SW480 (cell line): ENCODE measurements around the gene NARS2.
"Not testable (repeated sequence)": the region's sequence is repeated elsewhere in the genome, so short reads cannot be mapped to it uniquely, and the experiment has no call there.

Experiments
- DNase-seq: peaks from one replicate; pipeline ENCODE4 v3.0.0-alpha.2; 2016; ENCODE audit warnings: low spot score

The NARS2 gene

DNA sequence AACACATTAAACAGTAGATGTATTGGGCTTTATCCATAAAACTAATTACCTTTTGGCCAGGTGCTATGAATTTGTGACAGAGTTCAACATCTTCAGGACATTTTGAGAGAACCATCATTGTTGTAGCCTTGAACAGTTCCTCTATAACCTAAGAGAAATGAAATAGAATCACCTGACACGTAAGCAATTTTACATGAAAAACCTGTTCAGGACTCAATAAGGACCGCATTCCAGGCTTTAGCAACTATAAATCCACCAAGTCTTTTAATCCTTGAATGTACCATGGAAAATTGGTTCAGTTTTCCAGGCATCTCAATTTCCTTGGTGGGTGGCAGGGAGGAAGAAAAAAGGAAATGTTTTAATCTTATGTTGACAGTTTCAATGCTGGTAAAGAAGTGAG is 96.1 kb downstream of the NARS2 start:
- DNase-seq, result no peak

DNA sequence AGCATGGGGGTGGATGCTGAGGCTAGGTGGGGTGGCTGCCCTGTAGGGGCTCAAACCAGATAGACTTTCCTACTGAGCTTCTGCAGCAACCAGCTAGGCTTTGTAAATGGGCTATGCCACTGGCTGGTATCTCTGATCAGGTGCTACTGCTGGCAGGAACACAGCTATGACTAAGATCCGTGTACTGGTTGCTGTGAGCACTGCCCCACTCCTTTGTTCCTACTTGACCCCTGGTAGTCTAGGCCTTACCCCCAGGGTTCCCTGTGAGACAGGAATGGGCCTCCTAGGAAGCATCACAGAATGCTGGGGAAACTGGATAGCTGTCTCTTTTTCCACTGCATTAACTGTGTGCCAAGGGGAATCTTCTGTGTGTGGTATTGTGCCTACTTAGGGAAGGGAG is 98.6 kb downstream of the NARS2 start:
- DNase-seq, result no peak

DNA sequence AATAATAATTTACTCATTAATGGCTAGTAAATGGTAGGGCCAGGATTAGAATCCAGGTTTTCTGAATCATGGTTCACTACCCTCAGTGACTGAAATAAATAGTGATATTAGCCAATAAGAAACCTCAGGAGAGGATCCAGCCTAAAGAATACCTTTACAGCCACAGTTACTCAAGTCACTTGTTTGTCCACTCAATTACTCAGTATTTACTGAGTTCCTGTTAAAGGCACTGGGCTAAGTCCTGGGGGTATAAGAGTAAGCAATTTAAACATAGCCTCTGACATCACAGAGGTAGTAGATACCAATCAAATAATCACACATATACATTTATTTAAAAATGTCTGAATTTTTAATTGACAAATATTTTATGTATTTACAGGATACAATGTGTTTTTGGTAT is 100.2 kb downstream of the NARS2 start:
- DNase-seq, result no peak

GRCh38 chr11:78472905-78473304 is 101.8 kb downstream of the NARS2 start:
- no peak for DNase-seq

DNA sequence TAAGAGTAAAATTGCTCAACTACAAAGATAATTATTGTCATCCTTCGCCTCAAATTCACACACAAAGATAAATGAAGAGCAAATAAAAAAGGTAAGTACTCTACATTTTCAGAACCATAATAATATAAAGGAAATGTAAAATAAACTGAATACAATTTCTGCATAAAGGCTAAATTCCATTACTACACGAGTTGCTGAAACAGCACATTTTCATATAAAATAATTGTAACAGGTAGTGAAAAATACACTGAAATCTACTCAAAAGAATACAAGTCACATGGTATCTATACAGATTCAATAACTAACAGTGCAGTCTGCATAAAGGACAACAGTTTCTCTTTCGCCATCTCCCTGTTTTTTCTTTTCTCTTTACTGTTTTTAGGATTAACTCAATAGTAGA is 102.3 kb downstream of the NARS2 start:
- no peak for DNase-seq

- no peak for DNase-seq
Observed at GRCh38 chr11:78470861-78471442, 103.7 kb downstream of the NARS2 start.

DNA sequence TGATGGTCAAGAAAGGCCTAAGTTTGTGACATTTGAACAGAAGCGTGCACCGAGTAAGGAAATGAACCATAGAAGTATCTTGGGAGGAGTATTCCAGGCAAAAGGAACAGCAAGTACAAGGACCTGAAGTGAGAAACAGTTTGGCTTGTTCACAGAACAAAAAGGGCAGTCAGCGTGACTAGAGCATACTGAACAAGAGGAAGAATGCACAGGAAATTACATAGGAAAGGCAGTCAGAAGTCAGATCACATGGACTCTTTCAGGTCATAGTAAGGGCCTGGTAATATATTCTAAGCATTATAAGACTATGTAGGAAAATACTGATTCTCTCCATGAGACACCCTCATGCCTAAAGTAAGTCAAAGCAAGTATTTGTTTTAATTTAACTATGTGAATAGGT is 104.8 kb downstream of the NARS2 start:
- no peak for DNase-seq

DNA sequence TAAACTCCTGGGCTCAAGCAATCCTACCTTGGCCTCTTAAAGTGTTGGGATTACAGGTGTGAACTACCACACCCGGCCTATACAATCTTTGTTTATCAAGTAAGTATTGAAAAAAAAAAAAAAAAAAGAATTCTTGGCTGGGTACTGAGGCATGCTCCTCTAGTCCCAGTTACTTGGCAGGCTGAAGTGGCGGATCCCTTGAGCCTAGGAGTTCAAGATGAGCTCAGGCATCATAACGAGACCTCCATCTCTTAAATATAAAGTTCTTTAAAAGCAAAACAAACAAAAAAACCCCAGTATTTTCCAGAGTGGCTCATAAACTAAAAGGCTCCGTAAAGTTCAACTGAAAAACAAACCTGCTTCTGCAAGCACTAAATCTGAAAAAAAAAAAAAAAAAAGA is 106.7 kb downstream of the NARS2 start:
- DNase-seq, result no peak

DNA sequence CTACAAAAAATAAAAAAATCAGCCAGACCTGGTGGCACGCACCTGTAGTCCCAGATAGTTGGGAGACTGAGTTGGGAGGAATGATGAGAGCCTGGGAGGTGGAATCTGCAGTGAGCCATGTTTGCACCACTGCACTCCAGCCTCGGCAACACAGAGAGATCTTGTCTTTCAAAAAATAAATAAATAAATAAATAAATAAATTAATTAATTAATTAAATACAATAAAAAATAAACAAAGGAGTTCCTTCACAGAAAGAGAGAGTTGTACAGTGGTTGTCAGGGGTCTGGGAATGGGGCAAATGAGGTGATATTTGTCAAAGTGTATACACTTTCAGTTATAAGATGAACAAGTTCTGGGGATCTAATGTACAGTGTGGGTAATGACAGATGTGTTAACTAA is 107.3 kb downstream of the NARS2 start:
- no peak for DNase-seq

GRCh38 chr11:78465169-78465942 is 109.3 kb downstream of the NARS2 start:
- DNase-seq, result no peak

- DNase-seq, result not testable (repeated sequence)
Observed at GRCh38 chr11:78464787-78465168, 109.9 kb downstream of the NARS2 start.

DNA sequence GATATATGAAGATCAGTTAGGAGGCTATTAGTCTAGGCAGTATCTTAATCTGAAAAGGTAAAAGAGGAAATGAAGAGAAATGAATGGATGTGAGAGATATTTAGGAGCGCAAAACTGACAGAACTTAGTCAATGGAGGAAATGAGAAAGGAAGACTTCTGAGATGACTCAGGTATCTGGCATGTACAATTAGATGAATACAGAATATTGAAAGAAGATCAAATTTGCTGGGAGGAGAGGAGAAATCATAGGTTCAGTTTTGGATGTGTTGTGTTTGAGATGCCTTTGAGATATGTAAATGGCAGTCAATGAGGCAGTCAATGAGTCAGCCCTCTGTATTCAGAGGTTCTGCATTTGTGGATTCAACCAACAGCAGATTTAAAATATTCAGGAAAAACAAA is 114.2 kb downstream of the NARS2 start:
- no peak for DNase-seq

GRCh38 chr11:78459738-78460137 is 114.9 kb downstream of the NARS2 start:
- no peak for DNase-seq

DNA sequence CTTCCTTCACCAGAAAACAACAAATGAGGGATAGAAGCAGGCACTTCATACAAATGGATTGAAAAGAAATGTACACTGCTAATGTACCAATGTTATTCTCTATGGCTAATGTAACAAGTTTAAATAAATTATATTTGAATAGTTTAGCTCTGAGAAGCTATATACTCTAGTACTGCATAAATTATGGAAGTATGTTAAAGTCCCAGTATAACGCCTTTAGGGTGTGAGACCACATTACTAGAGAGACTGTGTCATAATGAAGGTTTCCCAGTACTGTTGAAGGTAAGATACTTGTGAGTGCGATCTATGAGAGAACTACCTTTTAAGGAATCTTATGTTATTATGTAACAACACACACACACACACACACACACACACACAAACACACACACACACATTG is 117.2 kb downstream of the NARS2 start:
- DNase-seq, result no peak

- no peak for DNase-seq
Observed at GRCh38 chr11:78453140-78453935, 121.3 kb downstream of the NARS2 start.

DNA sequence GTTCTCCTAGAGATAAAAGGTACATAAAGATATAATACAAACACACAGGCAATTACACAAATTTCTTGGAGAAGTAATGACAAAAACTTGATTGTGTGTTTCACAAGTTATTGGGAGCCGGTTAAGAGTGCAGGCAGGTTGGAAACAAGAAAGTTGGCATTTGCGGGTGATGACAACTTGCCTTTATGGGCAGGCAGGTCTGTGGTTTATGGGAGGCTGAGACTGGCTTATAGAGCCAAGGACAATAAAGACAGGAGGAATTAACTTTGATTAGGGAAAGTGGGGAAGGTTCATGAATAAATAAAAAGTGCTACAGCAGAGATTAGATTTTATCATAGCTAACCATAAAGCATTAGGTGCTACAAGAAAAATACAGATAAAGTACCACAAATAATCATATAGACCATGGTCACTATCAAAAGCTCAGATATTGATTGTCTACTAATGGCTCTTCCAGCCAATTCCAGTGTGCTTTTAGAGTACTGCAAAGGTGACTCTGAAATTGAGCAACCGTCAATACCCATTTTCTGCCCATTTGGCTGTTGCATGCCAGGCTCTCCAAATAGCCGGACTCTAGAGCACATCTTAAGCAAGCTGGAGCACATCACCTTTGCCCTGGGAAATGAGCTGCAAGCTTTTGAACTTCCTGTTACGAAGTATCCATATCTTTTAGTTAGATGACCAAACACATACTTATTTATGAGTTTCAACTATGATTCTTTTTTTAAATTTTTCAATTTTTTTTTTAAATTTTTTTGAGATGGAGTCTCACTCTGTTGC is 123.1 kb downstream of the NARS2 start:
- DNase-seq, result no peak

GRCh38 chr11:78450866-78451265 is 123.8 kb downstream of the NARS2 start:
- no peak for DNase-seq

- no peak for DNase-seq
Observed at GRCh38 chr11:78449866-78450265, 124.8 kb downstream of the NARS2 start.

GRCh38 chr11:78446210-78446609 is 128.5 kb downstream of the NARS2 start:
- no peak for DNase-seq

DNA sequence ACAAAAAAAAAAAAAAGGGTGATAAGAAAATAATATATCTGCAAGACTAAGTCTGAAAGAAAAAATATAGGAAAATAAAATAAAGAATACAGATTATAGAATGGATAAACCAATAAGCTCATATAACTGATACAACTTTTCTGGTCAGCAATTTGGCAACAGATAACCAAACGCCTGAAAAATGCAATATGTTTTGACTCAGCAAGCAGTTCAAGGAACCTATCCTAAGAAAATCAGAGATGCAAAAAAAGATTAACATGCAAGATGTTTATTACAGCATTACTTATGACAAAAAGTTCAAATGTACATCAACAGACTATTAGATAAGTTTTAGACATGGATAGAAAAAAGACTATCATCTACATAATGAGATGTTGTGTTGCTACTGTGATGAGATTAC is 129.9 kb downstream of the NARS2 start:
- DNase-seq, result no peak

GRCh38 chr11:78441956-78442355 is 132.7 kb downstream of the NARS2 start:
- DNase-seq, result no peak

DNA sequence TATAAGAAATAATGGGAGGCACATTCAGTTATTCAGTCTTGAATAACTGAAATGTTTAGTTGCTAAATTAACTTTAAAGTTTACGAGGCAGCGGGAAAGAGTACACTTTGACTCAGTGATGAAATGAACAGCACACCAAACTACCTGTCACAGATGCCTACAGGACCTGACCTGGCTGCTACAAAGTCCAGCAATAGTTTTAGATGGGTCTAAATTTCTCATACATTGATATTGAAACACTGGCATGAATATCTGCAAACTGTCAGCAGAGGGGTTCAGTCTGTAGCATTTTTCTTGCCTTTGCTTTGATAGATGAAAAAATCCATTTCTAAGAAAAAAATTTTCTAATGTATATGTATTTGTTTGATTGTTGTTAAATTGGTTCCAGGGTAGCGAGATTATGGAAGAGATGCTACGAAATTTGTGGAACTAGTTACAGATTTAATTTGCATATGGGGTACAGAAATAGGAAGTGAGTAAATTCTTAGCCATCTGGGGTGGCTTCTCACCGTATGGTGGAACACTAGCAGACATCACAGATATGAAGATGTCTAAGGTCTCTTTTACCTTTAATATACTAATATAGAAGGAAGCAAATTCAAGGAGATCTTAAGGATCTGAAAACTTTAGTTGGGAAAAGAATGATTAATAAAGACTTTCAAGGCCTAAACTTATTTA is 136.2 kb downstream of the NARS2 start:
- no peak for DNase-seq
